ENCODE data around the gene PHACTR4.
"Not testable (repeated sequence)": the region's sequence is repeated elsewhere in the genome, so short reads cannot be mapped to it uniquely, and the experiment has no call there.

Gene PHACTR4

DNA sequence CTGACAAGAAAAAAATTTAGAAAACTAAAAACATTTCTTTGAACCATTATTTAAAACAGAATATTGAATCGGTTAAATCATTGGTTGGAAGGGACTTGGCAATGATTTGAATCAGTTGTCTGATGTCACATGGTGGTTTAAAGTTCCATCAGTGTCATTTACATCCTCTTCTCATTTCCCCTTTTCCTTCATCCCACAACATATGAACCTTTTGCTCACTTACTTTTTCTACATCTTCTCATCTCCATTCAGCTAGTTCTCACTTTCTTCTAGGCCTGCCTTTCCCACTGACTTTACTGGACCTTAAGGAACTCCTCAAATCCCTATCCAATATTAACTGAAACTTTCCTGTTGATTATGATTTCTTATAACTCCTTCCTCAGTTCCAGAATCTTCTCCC lies 58.5 kb downstream of the PHACTR4 start:
- in situ Hi-C loops (cut with MboI; ENCODE audit: low sequenced_read_pairs), result no loop called here

DNA sequence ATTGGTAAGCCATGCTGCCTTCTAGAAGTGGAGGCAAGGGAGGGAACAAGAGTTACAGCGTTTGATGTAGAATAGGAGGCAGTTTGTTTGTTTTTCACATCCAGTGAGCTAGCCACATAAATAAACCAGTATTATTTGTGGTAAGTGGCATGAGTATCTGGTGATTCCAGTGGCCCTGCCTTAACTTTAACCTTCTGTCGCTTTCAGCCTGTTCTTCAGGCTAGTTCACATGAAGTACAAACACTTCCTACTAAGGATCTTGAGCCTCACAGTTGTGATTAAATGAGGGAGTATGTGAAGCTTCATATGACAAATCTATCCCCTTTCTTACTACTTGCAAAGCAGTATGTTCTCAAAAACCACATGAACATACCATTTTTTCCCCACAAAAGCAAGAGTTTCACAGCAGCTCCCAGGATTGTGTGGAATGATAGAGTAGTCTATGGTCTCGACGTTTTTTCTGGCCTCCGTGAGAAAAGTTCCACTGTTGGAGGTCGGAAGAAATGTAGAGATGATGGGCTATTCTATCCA lies 59.5 kb downstream of the PHACTR4 start:
- in situ Hi-C loops (cut with MboI; ENCODE audit: low sequenced_read_pairs), result no loop called here

DNA sequence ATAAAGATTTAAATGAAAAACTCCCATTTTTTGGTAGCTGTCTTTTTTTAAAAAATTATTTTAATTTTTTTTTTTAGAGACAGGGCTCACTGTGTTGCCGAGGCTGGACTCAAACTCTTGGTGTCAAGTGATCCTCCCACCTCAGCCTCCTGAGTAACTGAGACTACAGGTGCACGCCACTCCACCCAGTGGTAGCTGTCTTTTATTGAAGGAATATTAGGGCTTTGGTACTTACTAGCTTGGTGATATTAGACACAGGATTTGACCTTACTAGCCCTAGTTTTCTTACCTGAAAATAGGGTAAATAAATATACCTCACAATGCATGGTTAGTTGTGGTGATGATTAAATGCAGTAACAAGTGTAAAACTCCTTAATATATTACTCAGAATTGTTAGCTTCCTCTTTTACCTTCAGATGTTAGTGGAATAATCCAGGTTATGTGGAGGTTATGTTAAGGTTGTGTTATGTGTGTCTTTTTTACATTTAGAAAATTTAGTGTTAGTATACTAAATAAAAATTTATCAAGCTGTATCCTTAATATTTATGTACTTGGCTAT lies 66.8 kb downstream of the PHACTR4 start:
- in situ Hi-C loops (cut with MboI; ENCODE audit: low sequenced_read_pairs), result no loop called here

DNA sequence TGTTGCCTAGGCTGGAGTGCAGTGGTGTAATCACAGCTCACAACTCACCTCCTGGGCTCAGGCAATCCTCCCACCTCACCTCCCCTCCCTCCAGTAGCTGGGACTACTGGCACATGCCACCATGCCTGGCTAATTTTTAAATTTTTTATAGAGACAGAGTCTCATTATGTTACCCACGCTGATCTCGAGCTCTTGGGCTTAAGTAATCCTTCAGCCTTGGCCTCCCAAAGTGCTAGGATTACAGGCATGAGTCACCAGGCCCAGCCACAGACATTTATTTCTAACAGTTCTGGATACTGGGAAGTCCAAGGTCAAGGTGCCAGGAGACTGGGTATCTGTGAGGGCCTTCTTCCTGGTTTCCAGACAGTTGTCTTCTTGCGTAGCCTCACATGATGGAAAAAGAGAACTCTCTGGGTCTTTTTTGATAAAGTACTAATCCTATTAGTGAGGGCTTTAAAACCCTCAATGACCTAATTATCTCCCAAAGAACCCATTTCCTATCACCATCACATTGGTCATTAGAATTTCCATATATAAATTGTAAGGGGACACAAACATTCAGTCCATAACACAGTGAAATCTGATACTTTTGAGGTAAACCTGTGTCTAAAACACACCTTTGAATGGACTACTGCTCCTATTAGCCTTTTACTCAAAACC lies 67.9 kb downstream of the PHACTR4 start:
- in situ Hi-C loops (cut with MboI; ENCODE audit: low sequenced_read_pairs), result no loop called here

DNA sequence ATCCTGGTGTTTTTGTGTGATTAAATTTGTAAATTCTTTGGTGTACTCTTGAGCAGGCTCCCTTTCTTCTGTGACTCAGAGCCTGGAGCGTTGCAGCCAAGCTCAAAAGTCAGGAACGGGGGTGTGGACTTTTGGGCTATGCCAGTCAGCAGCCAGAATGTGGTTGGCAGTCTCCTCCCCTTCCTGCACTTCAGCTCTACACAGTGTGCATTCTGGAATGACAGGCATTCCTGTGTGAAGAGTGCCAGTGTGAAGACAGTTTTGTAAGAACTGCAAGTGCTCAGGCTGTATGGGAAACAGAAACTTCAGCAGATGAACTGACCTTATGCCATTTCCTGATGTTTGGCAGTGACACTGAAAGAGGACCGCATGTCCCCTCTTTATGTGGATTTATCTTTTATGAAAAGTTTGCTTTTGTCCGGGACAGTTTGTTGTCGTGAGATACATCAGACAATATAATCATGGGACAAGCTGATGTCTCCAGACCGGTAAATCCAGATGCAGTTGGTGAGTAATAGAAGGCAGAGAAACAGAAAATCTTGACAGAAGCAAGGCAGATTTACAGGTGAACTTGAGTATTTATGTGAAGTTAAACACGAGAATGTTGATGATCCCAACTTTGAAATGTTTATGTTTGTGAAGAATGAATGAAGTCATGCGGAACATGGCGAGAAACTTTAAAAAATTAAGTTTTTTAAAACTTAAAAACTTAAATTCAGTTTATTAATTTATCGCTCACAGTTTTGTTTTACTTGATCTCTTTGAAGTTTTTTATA lies 68.6 kb downstream of the PHACTR4 start:
- in situ Hi-C loops (cut with MboI; ENCODE audit: low sequenced_read_pairs), result no loop called here

DNA sequence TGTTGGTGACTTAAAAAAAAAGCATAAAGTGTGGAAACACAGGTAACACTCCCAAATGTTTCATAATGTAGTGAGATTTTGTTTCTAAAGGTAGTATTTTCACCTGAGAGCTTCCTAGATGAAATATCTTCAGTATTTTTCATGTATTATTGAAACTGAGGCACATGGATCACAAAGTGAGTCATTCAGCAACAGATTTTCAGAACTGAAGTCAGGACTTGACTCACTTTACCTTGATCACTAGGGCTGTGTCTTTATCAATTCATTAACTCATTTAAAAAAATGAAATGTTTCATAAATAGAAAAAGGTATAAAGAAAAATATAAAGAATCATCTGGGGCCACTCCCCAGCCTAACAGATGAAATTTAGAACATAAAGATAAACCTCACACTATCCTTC lies 69.8 kb downstream of the PHACTR4 start:
- in situ Hi-C loops (cut with MboI; ENCODE audit: low sequenced_read_pairs), result no loop called here

DNA sequence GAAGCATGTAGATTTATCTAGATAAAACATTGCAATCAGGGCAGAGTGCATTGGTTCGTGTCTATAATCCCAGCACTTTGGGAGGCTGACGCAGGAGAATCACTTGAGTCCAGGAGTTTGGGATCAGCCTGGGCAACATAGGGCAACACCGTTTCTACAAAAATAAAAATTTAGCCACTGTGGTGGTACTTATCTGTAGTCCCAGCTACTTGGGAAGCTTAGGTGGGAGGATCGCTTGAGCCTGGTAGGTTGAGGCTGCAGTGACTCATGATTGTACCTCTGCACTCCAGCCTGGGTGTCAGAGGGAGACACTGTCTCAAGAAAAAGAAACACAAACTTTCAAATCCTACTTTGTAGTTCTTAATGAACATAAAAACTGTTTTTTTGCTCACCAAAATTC lies 72.1 kb downstream of the PHACTR4 start:
- in situ Hi-C loops (cut with MboI; ENCODE audit: low sequenced_read_pairs), result no loop called here

DNA sequence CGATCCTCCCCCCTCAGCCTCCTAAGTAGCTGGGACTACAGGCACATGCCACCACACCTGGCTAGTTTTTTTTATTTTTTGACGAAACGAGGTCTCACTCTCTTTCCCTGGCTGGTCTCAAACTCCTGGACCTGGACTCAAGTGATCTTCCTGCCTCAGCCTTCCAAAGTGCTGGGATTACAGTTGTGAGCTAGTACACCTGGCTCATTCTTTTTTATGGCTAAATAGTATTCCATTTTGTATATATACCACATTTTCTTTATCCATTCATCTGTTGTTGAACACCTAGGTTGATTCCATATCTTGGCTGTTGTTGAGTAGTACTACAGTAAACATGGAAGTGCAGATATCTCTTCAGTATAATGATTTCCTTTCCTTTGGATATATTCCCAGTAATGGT lies 74.0 kb downstream of the PHACTR4 start:
- in situ Hi-C loops (cut with MboI; ENCODE audit: low sequenced_read_pairs), result no loop called here

DNA sequence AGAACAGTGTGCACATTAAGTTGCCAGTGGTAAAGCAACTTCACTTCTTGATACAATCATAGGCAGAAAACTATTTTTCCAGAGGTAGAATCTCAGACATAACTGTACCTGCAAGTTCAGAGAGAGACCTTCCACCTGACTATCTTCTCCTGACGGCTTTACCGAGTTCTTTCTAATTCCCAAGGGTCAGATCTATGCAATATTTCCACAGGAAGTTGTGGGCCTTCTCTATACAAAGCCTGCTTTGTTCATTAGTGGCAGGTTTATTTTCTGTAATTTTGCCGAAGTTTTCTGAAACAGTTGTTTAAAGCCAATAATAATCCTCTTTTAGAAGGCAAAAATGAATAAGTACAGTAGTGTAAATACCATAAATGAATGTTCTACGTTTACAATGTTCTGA lies 78.1 kb downstream of the PHACTR4 start:
- in situ Hi-C loops (cut with MboI; ENCODE audit: low sequenced_read_pairs), result no loop called here

DNA sequence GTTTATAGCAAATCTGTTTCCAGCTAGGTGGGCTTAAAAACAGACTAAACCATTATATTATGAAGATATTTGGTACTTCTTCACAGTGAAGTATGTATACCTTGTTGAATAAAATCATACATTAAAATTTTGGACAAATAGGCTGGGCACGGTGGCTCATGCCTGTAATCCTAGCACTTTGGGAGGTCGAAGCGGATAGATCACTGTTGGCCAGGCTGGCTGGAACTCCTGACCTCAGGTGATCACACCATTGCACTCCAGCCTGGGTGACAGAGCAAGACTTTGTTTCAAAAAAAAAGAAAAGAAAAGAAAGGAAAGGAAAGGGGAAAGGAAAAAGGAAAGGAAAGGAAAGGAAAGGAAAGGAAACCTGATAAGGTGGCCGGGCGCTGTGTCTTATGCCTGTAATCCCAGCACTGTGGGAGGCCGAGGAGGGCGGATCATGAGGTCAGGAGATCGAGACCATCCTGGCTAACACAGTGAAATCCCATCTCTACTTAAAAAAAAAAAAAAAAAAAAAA lies 78.6 kb downstream of the PHACTR4 start:
- in situ Hi-C loops (cut with MboI; ENCODE audit: low sequenced_read_pairs), result not testable (repeated sequence)

DNA sequence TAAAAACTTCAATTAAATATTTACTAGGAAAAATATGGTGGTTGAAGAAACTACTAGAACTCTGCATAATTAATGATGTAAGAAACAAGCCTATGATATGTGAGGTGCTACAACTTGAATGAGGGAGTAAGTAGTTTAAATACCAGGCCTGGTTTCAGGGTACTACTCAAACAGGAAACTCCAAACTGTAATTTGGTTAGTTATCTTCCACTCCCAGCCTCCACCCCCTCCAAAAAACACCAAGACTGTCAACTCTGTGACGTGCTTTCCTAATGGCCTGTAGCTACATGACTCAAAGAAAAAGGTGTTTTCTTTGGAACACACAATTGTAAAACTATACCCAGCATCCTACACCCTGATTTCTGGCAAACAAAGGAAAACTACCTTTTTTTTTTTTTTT lies 80.4 kb downstream of the PHACTR4 start:
- in situ Hi-C loops (cut with MboI; ENCODE audit: low sequenced_read_pairs), result no loop called here

DNA sequence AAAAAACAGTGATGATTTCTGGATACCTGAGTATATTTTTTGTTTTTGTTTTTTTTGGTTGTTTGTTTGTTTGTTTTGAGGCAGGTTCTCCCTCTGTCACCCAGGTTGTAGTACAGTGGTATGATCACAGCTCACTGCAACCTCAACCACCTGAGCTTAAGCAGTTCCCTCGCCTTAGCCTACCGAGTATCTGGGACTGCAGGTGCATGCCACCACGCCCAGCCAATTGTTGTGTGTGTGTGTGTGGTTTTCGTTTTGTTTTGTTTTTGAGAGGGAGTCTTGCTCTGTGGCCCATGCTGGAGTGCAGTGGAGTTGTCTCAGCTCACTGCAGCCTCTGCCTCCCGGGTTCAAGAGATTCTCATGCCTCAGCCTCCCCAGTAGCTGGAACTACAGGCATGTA lies 81.0 kb downstream of the PHACTR4 start:
- in situ Hi-C loops (cut with MboI; ENCODE audit: low sequenced_read_pairs), result no loop called here

DNA sequence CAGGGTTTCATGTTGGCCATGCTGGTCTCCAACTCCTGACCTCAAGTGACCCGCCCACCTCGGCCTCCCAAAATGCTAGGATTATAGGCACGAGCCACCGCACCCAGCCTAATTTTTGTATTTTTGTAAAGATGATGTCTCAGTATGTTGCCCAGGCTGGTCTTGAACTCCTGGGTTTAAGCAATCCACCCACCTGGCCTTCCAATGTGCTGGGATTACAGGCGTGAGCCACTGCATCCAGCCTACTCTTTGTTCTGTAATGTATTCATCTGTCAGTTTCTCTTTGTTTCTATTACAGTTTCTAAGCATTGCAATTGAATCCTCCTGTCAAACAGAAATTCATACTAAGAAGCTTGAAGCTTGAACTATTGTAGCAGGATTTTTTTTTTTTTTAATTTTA lies 81.5 kb downstream of the PHACTR4 start:
- in situ Hi-C loops (cut with MboI; ENCODE audit: low sequenced_read_pairs), result no loop called here

DNA sequence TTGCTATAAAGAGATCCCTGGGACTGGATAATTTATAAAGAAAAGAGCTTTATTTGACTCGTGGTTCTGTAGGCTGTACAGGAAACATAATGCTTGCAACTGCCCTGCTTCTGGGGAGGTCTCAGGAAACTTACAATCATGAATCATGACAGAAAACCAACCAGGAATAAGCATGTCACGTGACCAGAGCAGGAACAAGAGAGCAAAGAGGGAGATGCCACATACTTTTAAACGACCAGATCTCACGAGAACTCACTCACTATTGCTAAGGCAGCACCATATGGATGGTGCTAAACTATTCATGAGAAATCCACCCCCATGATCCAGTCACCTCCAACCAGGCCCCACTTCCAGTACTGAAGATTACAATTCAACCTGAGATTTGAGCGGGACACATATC lies 86.5 kb downstream of the PHACTR4 start:
- in situ Hi-C loops (cut with MboI; ENCODE audit: low sequenced_read_pairs), result no loop called here

DNA sequence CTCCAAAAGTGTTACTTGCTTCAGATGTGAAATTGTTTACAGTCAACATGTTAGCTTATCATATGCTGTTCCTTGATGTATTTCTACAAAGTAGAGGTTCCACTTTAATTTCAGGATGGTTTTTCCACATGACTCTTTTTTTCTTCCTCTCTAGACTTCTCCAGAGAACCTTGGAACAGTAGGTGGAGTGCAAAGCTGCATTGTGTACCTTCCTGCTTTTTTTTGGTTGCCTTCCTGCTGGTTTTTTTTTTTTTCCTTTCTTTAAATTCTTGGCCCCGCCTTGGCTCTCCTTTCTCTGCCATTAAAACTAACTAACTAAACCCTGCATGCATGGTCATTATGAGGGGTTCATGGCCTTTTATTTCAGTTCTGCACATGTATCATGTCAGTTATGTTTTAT lies 88.1 kb downstream of the PHACTR4 start:
- in situ Hi-C loops (cut with MboI; ENCODE audit: low sequenced_read_pairs), result no loop called here

DNA sequence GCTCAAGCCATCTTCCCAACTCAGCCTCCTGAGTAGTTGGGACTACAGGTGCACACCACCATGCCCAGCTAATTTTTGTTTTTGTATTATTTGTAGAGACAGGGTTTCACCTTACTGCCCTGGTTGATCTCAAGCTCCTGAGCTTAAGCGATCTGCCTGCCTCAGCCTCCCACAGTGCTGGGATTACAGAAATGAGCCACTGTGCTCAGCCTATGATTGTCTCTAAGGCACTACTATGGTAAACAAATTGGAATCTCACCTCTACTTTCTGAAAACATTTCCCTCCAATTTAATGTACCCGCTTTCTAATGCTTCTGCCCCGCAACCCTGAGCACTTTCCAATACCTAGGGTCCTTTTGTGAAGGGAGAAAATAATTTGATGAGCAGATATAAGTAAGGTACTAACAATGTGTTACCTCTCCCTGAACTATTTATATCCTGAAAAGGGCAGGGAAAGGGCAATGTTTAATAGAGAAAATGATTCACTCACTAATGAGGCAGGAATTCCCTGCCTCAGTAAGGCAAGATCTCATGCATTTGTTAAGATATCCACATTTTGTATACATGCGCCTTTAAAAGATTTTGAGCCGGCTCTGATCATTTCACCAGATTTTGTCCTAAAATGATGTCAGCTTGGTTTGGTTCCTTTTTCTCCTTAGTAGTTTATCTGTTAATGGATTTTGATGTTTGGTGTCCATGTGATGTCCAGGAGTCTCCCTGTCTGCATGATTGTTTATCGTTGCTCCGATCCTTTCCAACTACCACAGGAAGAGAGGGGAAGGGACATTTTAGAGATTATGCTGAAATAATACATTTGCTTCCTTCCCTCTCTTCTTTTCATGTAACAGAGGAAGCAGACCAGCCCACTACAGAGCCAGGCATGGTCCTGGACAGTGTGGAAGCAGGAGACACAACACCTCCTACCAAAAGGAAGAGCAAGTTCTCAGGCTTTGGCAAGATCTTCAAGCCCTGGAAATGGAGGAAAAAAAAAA lies 89.0 kb downstream of the PHACTR4 start:
- in situ Hi-C loops (cut with MboI; ENCODE audit: low sequenced_read_pairs), result no loop called here

DNA sequence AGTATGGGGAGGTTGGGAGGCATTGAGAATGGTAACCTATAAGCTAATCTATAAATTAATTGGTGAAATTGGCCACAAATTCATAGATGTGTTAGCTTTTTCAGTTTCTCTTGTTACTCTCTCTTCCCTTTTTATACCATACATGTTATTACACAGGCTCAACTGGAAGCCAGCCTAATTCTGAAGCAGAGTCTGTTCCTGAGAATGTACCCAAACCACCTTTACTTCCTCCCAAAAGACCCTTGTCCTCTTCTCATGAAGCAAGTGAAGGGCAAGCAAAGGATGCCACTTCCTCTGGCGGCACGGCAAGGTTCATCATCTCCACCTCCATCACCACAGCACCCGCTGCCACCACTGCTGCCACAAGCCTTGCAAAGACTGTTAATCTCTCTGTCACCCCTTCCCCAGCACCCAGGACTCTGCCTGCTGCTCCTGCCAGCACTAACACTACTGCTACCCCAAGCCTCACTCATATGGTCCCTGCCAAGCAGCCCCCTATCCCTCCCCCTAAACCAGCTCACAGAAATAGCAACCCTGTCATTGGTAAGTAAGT lies 96.8 kb downstream of the PHACTR4 start:
- in situ Hi-C loops (cut with MboI; ENCODE audit: low sequenced_read_pairs), result no loop called here

DNA sequence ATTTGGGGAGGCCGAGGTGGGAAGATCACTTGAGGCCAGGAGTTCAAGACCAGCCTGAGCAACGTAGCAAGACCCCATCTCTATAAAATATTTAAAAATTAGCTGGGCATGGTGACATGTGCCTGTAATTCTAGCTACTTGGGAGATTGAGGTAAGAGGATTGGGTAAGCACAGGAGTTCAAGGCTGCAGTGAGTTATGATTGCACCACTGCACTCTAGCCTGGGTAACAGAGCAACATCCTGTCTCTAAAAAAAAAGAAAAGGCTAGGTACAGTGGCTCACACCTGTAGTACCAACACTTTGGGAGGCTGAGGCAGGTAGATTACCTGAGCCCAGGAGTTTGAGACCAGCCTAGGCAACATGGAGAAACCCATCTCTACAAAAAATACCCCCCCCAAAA lies 100.6 kb downstream of the PHACTR4 start:
- in situ Hi-C loops (cut with MboI; ENCODE audit: low sequenced_read_pairs), result no loop called here

DNA sequence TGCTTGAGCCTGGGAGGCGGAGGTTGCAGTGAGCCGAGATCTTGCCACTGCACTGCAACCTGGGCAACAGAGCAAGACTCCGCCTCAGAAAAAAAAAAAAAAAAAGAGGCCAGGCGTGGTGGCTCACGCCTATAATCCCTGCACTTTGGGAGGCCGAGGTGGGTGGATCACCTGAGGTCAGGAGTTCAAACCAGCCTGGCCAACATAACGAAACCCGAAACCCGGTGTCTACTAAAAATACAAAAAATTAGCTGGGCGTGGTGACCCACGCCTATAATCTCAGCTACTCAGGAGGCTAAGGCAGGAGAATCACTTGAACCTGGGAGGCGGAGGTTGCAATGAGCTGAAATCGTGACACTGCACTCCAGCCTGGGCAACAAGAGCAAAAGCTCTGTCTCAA lies 110.0 kb downstream of the PHACTR4 start:
- in situ Hi-C loops (cut with MboI; ENCODE audit: low sequenced_read_pairs), result not testable (repeated sequence)

DNA sequence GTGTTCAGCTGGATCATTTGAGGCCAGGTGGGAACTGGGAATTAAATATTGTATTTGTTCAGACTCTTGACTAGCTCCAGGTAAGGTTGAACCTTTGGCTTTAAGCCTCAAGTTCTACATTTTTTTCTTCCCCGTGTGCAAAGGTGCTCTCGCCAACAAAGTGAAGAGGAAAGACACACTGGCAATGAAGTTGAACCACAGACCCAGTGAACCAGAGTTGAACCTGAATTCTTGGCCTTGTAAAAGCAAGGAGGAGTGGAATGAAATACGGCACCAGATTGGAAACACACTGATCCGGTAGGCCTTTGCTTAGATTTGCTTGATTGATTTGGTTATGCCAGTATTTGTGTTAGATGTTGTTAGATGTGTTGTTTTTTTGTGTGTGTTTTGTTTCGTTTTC lies 110.8 kb downstream of the PHACTR4 start:
- in situ Hi-C loops (cut with MboI; ENCODE audit: low sequenced_read_pairs), result no loop called here

Data from HL-60/S4 (cell line).